ENCODE data around the gene TNFRSF1B.
A peak's percentile ranks its signal among the peaks of the same experiment; 100 is the strongest.

The TNFRSF1B gene

DNA sequence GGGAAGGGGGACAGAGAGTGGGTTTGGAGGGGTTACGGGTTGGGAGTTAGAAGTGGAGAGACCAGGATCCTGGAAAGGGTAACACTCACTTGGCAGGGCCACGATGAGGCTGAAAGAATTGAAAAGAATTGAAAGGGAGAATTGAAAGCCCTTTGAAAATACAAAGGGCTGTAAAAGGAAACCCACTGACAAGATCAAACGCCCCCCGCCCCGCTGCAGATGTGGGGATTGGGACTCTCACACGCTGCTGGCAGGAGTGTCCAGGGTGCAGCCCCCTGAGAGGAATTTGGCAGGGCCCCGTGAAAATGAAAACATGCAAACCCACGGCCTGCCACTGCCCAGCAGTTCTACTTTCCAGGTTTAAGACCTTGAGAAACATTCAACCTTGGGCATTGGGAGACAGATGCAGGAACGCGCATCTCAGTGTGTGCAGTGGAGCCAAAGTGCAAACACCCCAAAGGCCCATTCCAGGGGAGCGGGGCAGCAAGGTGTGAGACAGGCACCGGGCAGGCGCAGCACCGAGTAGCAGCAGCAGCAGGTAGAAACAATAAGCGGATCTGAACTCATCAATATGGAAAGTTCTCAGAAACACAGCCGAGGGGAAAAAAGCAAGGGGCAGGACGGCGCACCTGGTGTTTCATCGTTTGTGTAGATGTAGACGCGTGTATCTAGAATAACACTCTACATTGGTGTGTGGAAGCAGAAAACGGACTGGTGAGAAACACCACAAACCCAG is 8.3 kb upstream of the TNFRSF1B start:
- DNase-seq (ENCODE audit: low read depth) = no peak

DNA sequence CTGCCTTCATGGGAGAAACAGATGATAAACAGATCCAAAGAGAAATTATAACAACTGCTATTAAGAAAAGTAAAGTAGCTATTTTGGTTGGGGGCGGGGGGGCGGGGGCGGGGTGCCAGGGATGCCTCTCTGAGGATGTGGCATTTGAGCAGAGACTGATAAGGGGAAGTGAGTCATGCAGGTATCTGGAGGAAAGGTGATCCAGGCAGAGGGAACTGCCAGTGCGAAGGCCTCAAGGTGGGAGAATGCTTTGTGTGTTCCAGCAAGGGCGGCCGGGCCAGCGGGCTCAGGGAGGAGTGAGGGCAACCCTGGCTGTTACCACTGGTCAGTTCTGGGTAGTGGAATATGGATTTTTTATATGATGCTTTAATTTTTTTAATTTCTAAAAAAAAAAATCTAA is 7.0 kb upstream of the TNFRSF1B start:
- no peak for DNase-seq (ENCODE audit: low read depth)

DNA sequence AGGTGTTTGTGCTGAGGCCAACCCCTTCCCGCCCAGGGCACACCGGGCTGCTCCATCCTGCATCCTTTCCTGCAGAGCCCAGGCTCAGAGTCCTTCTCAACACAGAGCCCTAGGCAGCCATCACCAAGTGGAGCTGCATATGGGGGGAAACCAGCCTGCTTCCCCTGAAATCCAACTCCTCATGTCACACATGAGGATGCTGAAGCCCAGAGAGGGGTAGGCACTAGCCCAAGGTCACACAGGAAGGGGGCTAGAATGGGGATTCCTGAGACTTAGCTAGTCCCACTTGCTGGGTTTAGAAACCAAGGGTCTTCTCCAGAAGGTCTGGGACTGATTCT is 5.5 kb upstream of the TNFRSF1B start:
- DNase-seq (ENCODE audit: low read depth) = no peak

DNA sequence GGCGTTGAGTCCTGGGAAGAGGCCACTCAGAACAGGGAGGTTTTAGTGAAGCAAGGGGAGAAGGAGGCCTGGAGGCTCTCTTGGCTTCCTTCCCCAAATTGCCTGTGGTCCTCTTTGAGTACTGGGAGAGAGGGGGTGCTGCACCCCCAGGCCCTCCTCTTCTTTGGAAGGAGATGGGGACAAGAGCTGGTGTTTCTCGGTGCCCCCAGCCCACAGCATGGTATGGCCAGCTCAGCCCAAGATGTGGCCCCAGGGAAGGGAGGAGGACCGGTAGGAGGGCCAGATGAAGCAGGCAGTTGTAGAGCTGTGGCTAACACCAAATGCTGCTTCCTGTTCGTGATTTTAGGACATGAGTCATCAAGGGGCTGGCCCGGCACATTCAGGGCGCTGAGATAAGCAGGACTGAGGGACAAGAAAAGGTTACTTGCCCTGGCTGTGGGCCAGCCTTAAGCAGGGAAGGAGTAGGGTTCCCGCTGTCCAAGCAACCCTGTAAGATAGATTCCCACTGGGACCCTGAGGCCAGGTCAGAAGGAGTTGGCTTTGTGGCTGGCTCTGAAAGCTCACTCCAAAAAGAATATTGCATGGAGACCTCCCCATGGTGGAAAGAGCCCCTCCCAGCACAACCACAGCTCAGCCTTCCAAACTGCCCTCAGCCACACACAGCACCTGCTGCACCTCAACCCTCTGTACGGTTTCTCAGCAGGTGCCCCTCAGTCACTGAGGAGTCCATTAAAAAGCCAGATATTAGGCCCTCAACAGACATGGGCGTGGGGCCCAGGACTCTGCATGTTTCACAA is 4.9 kb upstream of the TNFRSF1B start:
- DNase-seq (ENCODE audit: low read depth) = peak; percentile 85

DNA sequence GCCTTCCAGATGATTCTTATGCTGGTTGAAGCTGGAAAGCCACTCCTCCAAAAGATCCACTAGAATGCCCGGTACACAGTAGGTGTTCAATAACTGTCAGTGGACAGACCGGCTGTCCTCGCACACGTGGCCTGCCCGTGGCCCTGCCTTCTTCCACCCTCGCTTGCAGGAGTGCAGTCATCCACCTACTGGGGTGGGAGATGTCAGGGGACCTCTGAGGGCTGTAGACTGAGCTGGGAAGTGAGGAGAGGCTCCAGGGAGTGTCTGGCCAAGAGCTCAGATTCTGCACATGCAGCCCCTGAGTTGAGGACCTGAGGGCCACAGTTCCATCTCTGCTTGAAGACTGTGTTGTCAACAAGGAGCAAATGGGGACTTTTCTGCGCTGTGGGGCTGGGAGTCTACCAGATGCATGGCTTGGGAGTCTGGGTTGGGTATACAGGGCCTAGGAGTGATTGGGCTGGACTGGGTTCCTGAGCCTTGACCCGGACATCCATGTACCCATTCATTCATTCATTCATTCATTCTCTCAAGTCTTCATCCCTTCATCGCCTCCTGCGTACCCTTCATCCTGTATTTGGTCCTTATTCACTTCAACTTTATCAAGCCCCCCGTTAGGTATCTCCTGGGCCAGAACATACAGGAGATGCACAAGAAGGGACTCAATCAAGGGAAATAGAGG is 4.2 kb upstream of the TNFRSF1B start:
- no peak for DNase-seq (ENCODE audit: low read depth)

DNA sequence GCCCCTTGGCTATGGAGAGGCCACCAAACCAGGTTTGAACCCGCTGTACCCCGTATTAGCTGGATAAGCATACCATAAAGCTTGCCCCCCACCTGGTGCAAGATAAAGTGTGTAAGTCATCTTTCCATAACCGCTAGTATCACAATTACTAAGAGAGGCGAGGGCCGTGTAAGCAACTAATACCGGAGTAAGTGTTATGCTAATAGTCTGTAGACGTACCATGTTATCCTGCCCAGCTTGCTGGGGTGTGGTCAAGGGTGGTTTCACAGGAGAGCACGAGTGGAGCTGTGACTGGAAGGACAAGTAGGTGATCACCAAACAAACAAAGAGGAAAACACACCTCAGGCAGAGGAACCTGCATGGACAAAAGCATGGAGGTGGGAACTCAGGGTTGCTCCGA is 3.6 kb upstream of the TNFRSF1B start:
- no peak for DNase-seq (ENCODE audit: low read depth)

DNA sequence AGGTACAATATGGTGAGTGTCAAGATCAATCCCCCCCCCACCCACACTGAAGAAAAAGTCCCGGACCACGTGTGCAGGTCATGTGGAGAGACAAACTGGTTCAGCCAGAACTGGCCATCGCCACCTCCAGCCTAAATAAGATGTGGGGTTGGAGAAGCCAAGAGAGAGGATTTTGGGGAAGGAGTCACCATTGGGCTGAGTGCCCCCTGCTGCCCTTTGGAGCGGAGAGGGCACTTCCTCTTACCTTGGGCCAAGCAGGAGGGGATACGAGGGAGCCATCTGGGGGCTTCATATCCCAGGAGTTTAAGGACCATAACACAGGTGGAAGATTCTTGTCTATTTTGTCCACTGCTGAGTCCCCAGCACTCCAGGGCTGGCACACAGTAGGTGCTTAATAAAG is 2.6 kb upstream of the TNFRSF1B start:
- no peak for DNase-seq (ENCODE audit: low read depth)

DNA sequence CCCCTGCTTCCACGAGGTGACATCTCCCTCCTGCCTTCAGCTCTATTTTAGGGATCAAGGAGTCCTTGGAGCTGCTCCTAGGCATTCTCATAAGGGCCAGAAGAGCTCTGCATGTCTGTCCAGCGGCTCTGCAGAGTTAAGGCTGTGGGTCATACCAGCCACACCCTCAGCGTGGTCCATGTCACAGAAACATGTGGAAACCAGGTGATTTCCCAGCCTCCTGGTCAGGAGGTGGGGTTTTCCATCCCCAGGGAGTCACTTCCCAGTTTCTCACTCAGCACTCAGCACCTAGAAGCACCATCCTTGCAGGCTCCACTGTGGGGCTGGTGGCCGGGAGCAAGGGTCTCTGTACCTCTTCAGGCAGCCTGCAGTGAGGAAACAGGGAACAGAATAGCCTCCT is 1.4 kb upstream of the TNFRSF1B start:
- DNase-seq (ENCODE audit: low read depth) = no peak

DNA sequence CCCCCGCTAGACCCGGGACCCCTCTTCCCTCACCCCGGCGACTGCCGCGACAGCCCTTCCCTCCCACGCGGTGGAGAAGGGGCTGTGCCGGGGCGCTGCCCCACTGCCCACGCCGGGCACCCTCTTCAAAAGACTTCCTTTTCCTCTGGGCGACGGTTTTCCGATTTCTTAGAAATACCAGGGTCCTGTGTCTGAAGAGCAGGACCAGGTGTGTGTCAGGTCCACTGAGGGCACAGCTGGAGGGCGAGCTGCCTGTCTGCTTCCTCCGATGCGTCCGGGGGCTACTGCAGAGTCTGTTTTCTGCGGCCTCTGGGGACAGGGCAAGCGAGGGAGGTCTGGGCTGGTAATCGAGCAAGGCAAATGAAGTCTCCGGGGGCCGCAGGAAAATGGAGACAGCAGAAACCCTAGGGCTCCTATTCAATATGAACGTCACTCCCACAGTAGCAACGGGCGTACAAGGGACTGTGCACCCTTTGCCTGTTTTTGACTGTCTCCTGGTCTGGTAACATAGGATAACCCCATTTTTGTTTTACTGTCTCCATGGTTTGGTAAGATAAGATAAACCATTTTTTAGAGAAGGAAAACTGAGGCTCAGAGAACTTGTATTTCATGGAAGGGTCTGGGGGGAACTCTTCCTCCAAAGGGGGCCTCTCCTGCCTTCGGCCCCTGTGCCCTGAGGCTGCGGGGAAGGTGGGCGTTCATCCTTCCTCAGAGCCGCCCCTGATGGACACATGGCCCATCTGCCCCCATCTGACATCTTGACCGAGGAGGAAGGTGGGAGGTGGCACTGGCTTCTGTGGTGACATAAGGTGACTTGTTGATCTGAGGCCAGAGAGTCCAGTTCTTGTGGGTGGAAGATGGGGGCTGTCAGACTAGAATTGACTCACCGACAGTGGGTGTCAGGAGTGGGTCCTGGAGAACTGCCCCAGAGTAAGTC is 970 bp downstream of the TNFRSF1B start:
- no peak for DNase-seq (ENCODE audit: low read depth)

DNA sequence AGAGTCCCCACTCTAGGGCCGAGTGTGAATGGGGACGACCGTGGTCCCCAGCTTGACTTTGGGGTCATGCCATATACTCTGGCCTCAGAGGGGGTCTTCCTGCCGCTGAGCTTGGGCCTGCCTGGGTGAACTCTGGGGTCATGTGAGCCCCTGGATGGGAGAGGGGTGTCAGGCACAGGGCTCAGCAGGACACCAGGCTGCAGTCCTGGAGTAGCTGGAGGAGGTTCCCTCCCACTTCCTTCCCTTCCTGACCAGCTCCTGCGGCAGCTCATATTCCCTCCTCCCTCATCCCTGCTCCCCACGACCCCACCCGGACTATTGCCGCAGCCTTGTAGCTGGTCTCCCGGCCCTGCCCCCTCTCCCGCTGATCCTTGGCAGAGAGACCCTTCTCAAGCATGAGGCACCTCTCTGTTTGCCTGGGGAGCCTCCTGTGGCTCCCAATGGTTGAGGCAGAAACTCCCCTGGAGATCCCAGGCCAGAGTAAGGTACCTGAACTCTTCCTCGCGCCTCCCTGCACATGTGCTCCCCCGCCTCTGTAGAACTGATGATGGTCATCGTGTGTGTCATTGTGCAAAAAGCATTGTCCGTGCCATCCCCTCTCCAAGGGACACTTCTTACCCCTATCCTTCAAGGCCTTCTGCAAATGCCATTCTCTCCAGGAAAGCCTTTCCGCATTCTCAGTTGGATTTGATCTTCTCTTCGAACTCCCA is 1.8 kb downstream of the TNFRSF1B start:
- DNase-seq (ENCODE audit: low read depth) = no peak

DNA sequence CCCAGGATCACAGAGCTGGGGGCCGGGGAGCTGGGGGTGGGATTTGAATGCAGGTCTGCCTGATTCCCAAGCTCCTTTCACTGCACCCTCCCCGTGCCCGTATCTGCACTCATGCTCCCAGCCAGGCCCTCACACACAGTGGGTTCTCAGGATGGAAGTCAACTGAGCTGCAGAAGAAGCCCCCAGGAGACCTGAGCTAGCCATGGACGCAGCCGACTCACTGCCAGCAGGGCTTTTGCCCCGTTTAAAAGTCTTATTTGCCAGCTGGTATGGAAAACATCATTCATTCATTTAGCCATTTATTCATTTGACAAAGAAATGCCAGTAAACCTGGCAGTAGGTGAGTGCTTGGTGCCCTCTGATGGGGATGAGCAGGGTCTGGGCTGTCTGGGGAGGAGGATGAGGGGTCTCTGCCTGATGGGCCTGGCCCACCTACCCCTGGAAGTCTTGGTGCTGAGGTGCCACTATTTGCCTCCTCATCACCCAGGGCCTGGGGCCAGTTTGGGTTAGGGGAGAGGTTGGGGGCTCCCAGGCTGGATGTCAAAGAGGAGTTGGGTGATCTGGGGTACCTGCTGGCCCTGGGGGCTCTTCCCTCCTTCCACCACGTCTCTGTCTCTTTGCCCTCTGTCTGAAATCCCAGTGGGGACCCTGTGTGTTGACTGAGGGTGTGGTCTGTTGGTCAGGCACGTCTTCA is 2.8 kb downstream of the TNFRSF1B start:
- no peak for DNase-seq (ENCODE audit: low read depth)

DNA sequence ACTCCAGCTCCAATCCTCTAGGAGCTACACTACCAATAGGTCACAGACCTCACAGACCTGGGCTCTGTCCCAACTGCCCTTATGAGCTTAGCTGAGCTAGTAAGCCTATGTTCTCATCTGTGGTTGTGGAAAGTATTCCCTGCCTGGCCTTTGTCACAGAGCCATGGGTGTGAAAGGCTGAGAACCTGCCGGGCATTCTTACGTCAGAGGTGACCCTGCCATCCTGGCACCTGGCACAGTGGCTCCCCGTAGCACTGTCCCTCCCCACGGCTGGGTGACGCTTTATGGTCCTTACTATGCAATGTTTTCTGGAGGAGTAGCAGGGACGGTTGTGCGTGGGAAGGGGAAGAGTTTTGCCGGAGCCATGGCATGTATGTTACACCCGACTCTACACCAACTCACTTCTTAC is 3.5 kb downstream of the TNFRSF1B start:
- no peak for DNase-seq (ENCODE audit: low read depth)

DNA sequence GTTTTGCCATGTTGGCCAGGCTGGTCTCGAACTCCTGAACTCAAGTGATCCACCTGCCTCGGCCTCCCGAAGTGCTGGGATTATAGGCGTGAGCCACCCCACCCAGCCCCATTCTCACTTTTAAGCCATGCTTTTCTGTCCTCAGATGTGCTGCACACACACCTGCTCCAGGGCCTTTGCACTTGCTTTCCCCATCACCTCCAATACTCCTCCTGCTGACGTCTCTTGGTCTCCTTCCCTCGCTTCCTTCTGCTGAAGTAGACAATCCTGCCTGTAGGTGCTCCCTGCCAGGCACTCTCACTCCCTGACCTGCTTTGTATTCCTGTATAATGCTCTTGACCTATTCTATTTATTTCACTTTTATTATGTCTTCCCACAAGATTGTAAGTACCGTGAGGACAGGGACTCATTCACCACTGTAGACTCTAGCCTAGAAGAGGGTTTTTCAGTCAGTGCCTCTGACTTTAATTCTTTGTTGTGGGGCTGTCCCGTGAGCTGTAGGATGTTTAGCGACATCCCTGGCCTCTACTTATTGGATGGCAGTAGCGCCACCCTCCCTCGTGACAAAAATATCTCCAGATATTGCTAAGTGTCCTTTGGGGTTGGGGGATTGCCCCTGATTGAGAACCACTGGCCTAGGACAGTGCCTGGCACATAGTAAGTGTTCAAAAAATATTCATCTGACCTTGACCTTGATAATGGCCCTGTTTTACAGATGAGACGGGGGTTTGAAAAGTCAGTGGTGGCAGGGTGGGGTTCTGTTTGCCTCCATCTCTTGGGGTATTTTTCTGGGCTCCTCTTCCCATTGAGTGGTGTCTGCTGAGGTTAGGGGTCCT is 4.6 kb downstream of the TNFRSF1B start:
- DNase-seq (ENCODE audit: low read depth) = no peak

DNA sequence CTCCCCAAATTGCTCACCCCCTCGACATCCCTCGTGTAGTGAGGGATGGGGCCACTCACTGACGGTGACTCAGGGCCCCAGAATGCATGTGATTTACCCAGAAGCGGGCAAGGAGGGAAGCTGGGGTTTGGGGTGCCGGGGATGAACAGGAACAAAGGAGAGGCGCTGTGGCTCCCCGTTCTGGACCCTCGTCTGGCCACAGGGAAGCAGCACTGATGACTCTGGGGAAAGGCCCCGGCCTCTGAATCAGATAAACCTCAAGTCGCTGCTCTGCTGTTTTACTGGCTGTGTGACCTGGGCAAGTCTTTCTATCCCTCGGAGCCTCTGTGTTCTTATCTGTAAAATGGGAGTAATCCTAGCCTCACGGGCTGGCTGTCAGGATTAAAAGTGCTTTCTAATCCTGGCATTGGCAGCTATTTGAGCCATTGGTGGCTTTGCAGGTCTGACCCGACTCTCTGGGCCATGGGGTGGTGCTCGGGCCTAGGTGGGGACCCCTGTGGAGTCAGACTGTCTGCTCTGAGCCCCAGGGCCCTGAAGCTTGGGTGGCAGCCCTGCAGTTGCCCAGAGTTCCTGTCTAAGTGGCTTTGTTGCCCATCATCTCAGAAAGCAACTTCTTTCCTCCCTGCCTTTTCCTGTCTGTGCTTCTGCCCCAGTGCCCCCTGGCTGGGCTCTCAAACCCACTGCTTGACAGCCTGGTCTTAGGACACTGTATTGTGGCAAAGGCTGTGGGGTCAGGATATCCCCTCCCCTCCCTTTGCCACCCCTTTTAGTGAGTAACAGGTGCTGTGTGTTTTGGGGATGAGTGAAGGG is 5.5 kb downstream of the TNFRSF1B start:
- DNase-seq (ENCODE audit: low read depth) = no peak

DNA sequence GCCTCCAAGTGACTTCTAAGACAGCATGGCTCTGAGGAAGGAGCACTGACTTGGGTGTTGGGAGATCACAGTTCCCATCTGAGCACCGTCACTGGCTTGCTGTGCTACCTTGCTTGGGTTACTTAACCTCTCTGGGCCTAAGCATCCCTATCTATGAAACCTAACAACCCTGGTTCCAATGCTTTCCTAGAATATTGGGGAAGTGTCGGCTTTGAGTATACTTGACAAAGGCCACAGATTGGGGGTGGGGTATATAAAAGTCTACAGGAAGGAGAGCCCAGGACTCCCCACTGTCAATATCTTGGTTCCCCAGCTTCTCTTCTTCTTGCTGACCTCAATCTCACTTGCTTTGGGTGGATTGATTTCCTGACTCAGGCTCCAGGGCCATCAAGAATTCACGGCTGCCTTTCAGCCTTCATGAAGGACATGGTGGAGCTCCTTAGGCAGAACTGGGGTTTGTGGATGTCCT is 6.3 kb downstream of the TNFRSF1B start:
- DNase-seq (ENCODE audit: low read depth) = no peak

DNA sequence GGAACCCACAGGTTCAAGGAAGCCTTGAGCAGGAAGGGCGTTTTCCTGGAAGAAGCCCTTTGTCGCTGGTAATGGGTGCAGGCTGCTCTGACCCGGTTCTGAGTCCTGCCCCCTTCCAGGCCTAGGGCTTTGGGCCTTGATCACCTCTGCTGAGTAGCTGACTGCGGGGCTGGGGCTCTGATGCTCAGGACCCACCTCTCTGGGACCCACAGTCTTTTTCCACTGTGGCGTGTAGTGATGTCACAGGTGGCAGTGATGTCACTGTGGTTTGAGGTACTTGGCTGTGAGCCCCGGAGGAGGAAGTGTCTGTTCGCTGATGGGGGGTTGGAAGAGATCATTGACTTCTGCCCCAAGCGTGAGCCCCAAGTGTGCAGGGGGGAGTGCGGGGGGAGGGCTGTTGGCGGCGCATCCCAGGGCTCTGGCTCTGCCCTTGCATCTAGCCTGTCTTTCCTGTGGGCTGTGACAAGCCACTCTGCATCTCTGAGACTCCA is 6.9 kb downstream of the TNFRSF1B start:
- DNase-seq (ENCODE audit: low read depth) = no peak

DNA sequence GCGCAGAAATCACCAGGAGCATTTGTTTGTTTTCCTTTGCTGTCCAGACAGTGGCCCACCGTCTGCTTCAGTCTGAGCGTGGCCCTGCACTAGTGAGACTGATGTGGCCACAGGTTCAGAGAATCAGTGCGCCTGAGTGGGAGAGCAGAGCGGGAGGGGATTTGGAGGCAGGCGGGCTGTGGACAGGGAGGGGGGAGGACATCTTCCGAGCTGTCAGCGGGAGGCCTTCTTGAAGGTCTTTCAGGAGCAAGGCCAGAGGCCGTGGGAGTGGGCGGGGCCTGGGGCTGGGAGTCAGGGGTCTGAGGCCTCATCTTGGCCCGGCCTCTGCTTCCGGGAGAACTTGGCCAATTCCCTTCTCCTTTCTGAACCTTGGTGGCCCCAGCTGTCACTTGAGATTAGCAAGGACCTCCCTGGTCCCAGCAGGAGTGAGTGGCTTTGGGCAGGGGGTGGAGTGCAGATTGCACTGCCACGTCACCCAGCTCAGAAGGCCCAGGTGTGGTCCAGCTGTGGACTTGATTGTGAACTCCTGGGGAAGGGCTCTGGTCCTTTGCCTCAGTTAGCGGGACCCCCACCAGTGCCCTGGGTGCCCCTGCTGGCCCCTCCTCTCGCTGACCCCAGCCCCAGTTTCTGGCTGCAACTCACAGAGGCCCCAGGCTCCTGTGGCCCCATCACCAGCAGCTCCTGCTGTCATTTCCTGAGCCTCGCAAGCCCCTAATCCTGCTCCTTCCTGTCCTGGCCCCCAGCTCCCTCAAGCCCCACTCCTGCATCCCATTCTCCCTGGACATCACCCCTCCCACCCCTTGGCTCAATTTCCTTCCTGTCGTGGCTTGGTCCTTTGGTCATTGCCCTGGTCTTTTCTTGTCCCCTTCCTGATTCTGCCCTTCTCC is 8.4 kb downstream of the TNFRSF1B start:
- no peak for DNase-seq (ENCODE audit: low read depth)

Data from HS-27A (cell line).